GM19452 (cell line): ENCODE results near the gene CDH13.

Experiments
- ATAC-seq: cut with Tn5 transposase; IDR thresholded peaks from one replicate; pipeline ENCODE4 v1.9.1; 2021; ENCODE audit not compliant: unreplicated experiment

The CDH13 gene

DNA sequence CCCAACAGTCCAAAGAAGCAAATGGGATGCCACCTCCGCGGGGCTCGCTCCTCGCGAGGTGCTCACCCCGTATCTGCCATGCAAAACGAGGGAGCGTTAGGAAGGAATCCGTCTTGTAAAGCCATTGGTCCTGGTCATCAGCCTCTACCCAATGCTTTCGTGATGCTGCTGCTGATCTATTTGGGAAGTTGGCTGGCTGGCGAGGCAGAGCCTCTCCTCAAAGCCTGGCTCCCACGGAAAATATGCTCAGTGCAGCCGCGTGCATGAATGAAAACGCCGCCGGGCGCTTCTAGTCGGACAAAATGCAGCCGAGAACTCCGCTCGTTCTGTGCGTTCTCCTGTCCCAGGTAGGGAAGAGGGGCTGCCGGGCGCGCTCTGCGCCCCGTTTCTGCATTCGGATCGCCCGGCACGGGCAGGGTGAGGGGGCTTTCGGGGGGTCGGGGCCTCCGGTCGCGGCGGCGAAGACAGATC is at the start of gene CDH13:
Gene CDH13 (plus strand): TSS at position 179 of the 471 bp plus-strand sequence.
- no peak for ATAC-seq

DNA sequence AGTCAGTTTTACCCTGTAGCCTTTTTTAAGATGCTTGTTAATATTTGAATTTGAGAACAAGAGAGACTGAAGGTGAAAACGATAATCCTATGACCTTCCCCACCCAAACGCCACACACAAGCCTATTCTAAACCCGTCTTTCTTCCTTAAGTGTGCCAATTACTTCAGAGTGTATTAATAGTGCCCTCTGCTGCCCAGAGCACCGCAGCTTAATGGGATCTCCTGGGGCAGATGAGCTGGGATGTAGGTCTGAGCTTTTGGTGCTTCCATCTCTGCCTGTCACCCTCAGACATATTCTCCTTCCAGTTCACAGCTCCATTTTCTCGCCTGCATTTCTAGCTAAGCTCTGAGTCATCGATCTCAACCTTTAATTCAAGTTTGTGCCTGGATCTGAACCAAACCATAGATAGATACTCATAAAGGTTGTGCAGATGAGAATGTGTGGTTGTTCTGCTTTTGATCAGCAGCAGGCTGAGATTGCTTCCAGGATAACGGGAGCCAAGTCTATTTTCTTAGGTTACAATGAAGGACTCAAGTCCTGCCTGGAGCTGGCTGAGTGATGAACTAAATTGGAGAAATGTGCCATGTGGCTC is 46.4 kb upstream of the CDH13 start:
- ATAC-seq, result no peak

DNA sequence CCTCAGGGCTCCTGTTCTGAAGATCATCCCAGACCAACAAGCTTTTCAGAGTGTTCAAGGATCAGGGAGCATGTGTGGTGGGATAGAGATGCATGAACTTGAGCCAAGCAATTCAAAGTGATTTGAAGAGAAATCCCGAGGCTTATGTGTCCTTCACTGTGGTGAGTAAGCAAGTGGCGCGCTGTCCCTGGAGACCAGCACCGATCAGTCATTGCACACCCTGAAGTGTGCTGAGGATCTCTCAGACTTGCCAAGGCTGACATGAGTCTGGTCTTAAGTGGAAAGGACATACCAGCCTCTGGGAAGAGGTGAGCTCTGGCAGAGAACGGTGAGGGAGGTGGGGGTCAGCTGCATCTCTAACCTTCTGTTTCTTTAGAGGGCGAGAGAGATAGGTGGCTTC is 43.8 kb upstream of the CDH13 start:
- ATAC-seq, result no peak

DNA sequence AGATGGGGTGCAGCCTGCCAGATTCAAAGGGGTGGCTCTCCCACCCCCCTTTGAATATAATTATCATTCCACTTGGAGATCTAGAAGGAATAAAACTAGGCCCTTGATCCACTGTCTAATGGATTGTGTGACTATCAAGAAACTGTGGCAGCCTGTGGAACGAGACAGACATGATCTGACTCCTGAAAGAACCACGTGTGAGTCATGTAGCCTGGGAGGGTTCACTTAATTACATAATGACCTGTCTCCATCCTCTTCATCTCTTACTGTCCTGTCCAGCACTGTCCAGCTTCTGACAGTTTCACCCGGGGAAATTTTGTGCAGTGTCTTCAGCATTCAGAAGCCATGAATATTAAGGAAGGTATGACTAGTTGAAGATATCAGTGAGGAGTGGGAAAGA is 43.3 kb upstream of the CDH13 start:
- ATAC-seq, result no peak

DNA sequence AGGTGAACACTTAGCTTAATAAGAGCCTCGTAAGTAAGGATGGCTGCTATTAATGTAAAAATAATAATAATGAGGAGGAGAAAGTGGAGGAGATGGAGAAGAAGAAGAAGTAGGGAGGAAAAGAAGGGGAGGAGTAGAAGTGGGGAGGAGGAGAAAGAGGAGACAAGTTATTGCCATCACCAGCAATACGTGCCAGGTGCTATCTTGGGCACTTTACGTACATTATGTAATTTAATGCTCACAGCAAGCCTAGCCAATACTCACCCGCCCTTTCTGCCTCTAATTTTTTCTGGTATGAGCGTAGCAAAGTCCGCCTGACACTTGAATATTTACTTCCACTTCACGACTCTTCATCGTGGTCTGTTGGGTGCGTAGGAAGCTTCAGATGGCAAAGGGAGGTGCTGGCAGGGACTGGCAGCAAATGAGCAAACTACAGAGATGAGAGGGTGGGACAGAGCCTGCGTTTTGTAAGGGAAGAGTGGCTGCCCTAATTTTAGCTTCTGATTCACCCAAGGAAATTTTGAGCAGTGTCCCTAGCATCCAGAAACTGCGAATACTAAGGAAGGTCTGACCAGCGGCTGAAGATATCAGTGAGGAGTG is 42.1 kb upstream of the CDH13 start:
- ATAC-seq, result no peak

DNA sequence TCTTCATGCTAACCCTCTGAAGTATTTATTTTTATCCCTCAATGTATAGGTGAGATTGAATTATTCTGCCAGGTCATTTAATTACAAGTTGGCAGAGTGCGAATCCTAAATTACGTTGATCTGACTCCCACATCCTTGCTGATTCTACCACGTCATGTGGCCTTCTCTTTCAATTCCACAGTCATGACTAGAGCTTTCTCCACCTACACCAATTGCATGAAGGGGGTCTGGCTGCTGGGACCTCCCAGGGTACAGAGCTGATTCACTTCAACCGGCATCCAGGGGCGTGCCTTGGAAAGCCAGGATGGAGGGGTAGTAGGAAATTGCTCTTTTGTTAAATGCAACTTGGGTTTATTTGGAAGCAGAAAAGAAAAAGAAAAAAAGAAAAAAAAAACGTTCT is 41.1 kb upstream of the CDH13 start:
- ATAC-seq, result no peak

DNA sequence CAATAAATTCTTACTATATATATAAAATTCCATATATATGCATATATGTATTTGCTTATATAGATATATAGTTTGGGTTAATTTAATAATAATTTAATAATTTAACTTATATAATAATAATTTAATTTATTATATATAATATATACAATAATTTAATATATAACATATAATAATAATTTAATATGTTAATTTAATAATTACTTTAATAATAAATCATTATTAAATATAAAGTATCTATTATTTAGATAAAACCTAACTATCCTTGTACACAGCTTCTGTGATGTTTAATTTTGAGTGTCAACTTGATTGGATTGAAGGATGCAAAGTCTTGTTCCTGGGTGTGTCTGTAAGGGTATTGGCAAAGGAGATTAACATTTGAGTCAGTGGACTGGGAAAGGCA is 40.6 kb upstream of the CDH13 start:
- no peak for ATAC-seq

DNA sequence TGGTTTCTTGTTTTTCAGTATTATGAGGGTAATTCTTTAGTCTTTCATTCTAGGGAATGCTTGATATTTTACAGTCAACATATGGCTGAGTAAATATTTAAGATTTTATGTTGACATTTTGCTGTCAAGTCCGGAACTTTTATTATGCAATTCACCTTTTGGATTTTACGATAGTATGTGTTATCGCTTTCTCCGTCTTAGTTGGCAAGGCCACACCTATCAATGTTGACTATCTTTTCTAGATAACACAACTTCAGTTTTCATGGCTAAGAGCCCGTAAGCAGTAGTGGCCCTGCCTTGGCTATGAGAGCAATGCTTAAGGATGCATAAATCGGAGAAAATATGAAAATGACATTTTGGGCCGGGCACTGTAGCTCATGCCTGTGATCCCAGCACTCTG is 39.5 kb upstream of the CDH13 start:
- ATAC-seq, result no peak

DNA sequence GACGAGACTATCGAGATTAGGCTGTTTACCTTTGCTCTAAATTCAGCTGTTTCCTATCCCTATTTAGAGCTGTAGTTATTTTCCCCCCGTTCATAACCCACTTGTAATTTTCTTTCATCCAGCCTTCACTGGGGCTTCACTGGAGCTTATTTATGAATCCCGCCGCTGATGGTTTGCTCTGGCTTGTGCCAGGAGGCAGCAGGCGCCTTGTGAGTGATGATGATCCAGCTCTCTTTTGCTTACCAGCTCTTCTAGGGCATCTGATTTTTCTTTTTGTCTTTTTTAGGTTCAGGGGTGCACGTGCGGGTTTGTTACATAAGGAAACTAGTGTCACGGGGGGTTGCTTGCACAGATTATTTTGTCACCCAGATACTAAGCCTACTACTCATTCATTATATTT is 37.4 kb upstream of the CDH13 start:
- ATAC-seq, result no peak

DNA sequence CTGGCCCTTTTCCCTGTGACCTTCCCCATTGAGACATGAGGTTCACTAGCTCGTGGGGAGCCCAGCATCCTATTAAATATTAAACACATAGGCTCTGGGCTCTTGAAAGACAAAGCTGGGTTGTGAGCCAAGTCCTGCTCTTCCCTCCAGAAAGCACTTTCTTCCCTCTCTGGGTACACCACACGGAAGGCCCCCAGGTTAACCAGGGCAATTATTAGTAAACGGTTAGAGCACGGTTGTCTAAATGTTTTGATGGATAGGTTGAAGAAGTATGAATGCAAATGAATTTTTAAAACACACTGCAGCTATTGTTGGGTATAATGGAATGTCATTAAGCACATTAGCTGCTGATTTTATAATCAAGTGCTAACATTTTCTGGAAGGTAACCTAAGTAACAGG is 32.7 kb upstream of the CDH13 start:
- ATAC-seq, result no peak

DNA sequence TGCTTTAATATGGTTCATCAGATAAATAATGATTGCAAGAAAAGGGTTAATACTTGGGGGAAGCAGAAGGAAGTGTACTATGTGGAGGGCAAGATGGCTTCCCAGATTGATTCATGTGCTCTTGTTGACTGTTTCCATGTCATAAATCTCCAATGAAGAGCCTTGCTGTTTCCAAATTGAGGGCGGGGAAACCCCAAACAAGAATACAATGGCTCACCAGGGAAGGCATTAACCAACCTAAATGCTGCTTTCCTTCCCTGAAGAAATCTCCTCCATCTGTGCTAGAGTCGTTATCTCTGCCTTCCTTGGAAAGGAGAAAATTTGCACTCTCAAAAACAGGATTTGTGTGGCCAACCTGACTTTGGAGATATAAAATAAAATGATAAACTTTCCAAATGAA is 28.0 kb upstream of the CDH13 start:
- no peak for ATAC-seq

DNA sequence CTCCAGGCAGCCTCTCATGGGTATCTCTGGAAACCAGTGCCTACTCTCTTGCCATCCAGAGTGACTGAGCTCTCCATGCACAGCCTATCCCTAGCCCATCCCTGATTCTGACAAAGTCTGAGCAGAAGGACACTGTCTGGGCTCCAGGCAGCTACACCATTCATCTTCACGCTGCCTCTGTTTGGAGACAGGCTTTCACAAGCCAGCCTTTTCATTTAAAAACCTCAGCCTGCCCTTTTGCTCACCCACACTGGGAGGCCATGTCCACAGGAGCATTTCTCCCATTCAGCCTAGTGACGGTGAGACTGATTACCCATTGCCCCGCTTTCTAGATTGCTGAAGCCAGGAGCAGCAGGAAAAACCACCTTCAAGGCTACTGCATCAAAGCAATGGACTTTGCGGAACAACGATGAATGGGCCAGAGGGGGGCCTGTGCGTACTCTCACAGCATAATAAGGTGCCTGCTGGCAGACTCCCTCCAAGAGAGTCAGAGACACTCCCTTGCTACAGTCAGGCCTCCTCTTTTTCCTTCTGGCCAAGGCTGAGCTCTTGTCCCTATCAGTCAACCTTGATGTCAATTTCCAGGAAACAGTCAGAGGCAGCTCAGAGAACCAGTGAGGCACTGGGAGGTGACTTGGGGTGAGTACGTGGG is 24.7 kb upstream of the CDH13 start:
- ATAC-seq, result no peak

DNA sequence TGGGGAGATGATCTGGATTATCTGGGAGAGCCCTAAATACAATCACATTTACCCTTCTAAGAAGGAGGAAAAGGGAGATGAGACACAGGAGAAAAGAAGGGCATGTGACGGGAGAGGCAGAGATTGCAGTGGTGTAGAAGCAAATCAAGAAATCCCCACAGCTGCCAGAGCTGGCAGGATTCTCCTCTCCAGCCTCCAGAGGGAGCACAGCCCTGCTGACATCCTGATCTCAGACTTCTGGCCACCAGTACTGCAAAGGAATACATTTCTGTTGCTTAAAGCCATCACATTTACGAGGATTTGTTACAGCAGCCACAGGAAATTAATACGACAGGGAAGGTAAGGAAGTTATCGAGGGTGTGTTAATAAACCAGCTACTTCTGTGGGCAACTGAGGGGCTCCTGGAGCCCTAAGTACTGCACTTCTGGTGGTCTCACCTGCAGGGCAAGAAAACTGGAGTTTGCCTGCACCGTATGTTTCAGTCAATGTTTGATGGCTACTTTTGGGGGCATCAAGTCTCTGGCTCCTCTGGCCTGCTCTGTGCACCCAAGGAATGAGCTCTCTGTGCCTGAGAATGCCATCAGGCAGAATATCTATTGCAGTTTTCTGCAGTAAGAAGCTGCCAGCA is 22.9 kb upstream of the CDH13 start:
- ATAC-seq, result no peak

DNA sequence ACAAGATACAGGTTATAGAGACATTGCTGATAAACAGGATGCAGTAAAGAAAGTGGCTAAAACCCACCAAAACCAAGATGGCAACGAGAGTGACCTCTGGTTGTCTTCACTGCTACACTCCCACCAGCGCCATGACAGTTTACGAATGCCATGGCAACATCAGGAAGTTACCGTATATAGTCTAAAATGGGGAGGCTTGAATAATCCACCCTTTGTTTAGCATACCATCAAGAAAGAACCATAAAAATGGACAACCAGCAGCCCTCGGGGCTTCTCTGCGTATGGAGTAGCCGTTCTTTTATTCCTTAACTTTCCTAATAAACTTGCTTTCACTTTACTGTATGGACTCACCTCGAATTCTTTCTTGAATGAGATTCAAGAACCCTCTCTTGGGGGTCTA is 21.7 kb upstream of the CDH13 start:
- no peak for ATAC-seq

DNA sequence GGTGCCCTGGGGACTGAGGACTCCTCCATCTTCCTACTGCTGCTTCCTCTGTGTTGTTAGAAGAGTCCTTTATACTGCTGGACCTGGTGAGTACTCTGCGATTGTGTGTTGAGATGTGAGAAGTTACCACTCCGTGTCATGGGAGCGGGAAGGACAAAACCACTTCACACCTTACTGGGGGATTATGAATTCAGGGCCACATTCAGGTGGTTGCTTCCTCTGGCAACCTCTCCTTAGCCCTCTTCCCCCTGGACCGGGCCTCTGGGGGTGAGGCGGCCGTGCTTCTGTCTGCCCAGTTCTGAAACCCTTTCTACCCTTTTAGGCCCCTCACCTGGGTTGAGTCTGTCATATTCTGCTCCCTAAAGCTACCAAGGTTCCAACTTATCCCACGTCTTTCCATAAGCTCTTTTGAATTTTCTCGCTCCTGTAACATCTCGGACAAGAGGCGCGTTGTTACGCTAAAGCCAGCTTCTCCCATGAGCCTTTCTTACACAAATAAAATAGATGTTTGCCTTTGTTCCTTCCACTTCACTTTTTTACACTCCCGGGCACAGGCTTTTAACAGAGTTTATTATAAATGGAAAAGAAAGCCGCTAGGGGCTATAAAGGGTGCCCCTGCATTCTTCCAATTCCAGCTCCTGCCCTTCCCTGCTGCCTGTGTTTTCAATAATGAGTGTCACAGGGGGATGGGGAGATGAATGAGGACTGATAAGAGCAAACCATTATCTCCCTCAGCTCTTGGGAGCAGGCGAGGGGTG is 20.7 kb upstream of the CDH13 start:
- ATAC-seq, result no peak

DNA sequence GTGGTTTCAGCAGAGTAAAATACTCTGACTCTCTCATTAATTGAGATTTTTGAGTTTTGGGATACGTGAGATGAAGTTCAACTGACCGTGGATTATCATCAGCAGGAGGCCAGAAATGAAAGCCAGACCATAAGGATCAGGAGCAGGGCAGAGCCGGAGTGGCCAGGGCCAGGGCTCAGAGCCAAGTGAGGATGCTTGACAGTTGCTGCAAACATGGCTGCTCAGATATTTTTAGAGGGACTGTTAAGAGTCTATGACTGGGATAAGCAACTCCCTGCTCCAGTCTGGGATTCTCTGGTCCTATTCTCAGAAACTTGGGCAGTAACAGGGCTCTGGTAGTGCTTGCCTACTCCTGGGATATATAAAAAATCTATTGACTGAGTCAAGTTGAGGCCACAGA is 17.6 kb upstream of the CDH13 start:
- ATAC-seq, result no peak

DNA sequence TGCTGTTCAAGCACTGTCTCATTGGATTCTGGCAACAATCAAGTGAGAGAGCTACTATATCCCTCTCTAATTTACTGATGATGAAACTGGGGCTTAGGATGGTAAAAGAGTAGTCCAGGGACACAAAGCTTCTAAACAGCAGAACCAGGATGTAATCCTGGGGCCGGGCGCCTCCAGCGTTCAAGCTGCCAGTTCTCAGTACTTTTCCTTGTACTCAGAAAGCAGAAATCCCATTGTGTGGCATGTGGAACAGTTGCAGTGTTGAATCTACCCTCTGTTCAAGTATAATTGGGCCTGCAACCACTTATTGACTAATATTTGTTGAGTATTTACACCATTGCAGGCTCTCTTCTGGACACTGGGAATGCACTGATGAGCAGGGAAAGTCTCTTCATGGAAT is 14.5 kb upstream of the CDH13 start:
- ATAC-seq, result no peak

DNA sequence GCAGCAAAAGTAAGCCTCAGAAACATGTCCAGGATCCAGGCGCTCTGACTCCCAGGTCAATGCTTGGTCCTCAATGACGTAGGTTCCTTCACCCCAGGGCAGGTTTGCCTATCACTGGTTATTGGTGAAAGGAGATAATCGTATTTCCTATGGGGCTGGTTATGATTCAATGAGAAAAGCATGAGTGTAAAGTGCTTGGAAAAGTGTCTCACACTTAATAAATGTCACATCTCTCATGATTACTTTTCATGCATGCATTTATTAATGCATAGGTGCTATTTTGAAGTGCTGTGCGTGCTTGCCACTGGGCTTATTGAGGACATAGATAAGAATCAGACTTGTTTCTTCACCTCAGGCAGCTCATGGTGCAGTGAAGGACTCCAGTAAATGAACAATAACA is 10.4 kb upstream of the CDH13 start:
- ATAC-seq, result no peak

DNA sequence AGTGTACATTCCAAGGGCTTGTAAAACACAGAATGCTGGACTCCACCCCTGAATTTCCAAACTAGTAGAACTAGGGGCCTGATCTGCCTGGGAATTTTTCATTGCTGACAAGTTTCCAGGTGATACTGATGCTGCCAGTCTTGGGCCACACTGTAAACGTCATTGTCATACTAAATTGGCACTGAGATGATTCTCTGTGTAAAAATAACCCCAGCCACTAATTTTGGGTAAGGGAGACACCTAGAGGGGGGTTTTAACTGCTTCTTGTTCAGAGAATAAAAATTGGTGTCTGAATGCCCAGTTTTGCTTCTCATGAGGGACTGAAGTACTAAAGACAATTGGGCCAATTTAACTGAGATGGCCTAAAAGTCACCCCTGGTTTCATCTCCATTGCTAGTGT is 5.0 kb upstream of the CDH13 start:
- no peak for ATAC-seq

DNA sequence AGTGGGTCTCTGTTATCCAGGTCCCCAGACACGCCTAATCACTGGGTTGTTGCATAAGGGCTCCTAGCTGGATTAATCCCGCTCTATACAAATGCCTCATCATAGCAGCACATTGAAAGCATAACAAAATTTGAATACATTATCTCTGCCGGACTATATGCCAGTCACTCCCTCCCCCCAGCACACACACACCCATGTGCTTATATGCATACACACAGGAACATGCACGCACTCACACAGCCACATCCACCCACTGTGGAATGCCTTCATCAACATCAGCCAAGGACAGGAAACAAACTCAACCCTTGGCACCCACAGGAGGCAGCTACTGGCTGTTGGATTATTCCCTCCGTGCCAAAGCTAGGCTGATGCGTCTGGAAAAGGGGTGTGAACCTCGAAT is 3.5 kb upstream of the CDH13 start:
- no peak for ATAC-seq
